HCT116 (cell line): ENCODE results near the gene STK32B. TPM values are rescaled to one million over a fixed set of nuclear protein-coding genes. Genes with fewer than 3 reads are reported as not detected.
"Not testable (repeated sequence)": the region's sequence is repeated elsewhere in the genome, so short reads cannot be mapped to it uniquely, and the experiment has no call there.

Source experiments
- ATAC-seq: fragments of 200-7000 bp; cut with Tn5 transposase; 2 replicates; pipeline ENCODE4 v1.9.1; 2020; ENCODE audit warnings: mild to moderate bottlenecking, moderate library complexity
- BruUV-seq: library from RNA; stranded (reverse); fragments of 400-500 nt; replicated peaks from 2 replicates; lab custom pipeline; 2021; lab: Mats Ljungman, UMichigan
- CTCF ChIA-PET: fragments of 300-600 bp; sonication (Branson Sonifier 250); formaldehyde crosslinking; loops from one replicate; lab custom pipeline; 2021; ENCODE audit warnings: antibody characterized with exemption; lab: Charles Lee
- POLR2A ChIA-PET: fragments of 300-600, 350-600 bp; sonication (Branson Sonifier 250); formaldehyde crosslinking; loops from one replicate; lab custom pipeline; 2021; ENCODE audit warnings: antibody characterized with exemption; lab: Charles Lee
- RAD21 ChIA-PET, 2 experiments: fragments of 300-600 bp; sonication (Branson Sonifier 250); formaldehyde crosslinking; loops; one replicate each; lab custom pipeline; 2023; ENCODE audit warnings: low total read pairs in 2 of 2; ENCODE audit not compliant: uncharacterized antibody in 2 of 2, unreplicated experiment in 2 of 2, low non-redundant PET in 1 of 2; lab: Charles Lee
- DNase-seq: peaks from one replicate; pipeline ENCODE4 v3.0.0-alpha.2; 2010; ENCODE audit warnings: low read depth, low spot score
- H2AFZ ChIP-seq: fragments of 200-600 bp; shearing (Covaris generic), sonication (generic); 2 replicates; pipeline ENCODE4 v1.6.1; 2017; ENCODE audit warnings: low read depth, mixed run types, mixed read lengths, antibody characterized with exemption, low read length; ENCODE audit not compliant: poor library complexity, severe bottlenecking
- H3K27ac ChIP-seq: 2 replicates; pipeline ENCODE4 v1.5.1; 2012; ENCODE audit warnings: low read depth, low read length
- H3K27me3 ChIP-seq: fragments of 200-600 bp; sonication (generic); 2 replicates; pipeline ENCODE4 v1.6.1; 2016; ENCODE audit warnings: mixed run types, low read length, mixed read lengths; ENCODE audit not compliant: insufficient read depth
- H3K36me3 ChIP-seq, 2 experiments: fragments of 200-500 bp in 1 of 2; fragments of 200-600 bp in 1 of 2; sonication (Bioruptor generic) in 1 of 2; sonication (generic) in 1 of 2; 2 replicates each; pipeline versions ENCODE4 v1.5.1 to v1.6.1; 2014 to 2016; ENCODE audit warnings: low read length in 2 of 2, inconsistent platforms in 1 of 2, mixed read lengths in 1 of 2, mixed run types in 1 of 2; ENCODE audit not compliant: insufficient read depth in 2 of 2, control insufficient read depth in 1 of 2
- H3K4me1 ChIP-seq, 2 experiments: fragments of 200-600 bp in 1 of 2; sonication (generic) in 1 of 2; 2 replicates each; pipeline versions ENCODE4 v1.5.1 to v1.6.1; 2012 to 2017; ENCODE audit warnings: low read length in 2 of 2, inconsistent platforms in 1 of 2, mild to moderate bottlenecking in 1 of 2, mixed read lengths in 1 of 2, mixed run types in 1 of 2, moderate library complexity in 1 of 2; ENCODE audit not compliant: insufficient read depth in 2 of 2, control insufficient read depth in 1 of 2
- H3K4me2 ChIP-seq: fragments of 200-600 bp; sonication (generic); 2 replicates; pipeline ENCODE4 v1.6.1; 2017; ENCODE audit warnings: mixed run types, low read length, mixed read lengths
- H3K4me3 ChIP-seq, 2 experiments: fragments of 200-600 bp in 1 of 2; sonication (generic) in 1 of 2; replicated peaks in 1 of 2; 2 replicates each; pipeline ENCODE4 v1.5.1; 2011 to 2016; ENCODE audit warnings: low read length in 2 of 2, control low read depth in 1 of 2, low read depth in 1 of 2, mild to moderate bottlenecking in 1 of 2, mixed read lengths in 1 of 2, mixed run types in 1 of 2
- H3K79me2 ChIP-seq: fragments of 200-600 bp; sonication (generic); 2 replicates; pipeline ENCODE4 v1.6.1; 2017; ENCODE audit warnings: mild to moderate bottlenecking, mixed run types, low read length, moderate library complexity, mixed read lengths; ENCODE audit not compliant: insufficient read depth
- H3K9ac ChIP-seq: fragments of 200-600 bp; sonication (generic); 2 replicates; pipeline ENCODE4 v1.6.1; 2016; ENCODE audit warnings: low read length, mixed read lengths
- H3K9me2 ChIP-seq: fragments of 200-600 bp; sonication (generic), shearing (Covaris generic); 2 replicates; pipeline ENCODE4 v1.6.1; 2017; ENCODE audit warnings: mixed run types, mild to moderate bottlenecking, moderate library complexity; ENCODE audit not compliant: insufficient read depth
- H3K9me3 ChIP-seq, 2 experiments: fragments of 200-500 bp in 1 of 2; fragments of 200-600 bp in 1 of 2; sonication (Bioruptor generic) in 1 of 2; sonication (generic) in 1 of 2; 2 replicates each; pipeline ENCODE4 v1.6.1; 2014 to 2017; ENCODE audit warnings: low read length in 2 of 2, mixed read lengths in 2 of 2, inconsistent platforms in 1 of 2, low read depth in 1 of 2, mild to moderate bottlenecking in 1 of 2, mixed run types in 1 of 2, moderate library complexity in 1 of 2; ENCODE audit not compliant: control insufficient read depth in 1 of 2, insufficient read depth in 1 of 2
- H4K20me1 ChIP-seq: fragments of 200-600 bp; sonication (generic), shearing (Covaris generic); 2 replicates; pipeline ENCODE4 v1.6.1; 2017; ENCODE audit warnings: mixed run types, mild to moderate bottlenecking, moderate library complexity; ENCODE audit not compliant: insufficient read depth
- ATF3 ChIP-seq: IDR thresholded peaks from 2 replicates; pipeline ENCODE4 v1.6.1; 2012
- CEBPB ChIP-seq: IDR thresholded peaks from 2 replicates; pipeline ENCODE4 v1.6.1; 2012; ENCODE audit warnings: low read depth
- JUND ChIP-seq: IDR thresholded peaks from 2 replicates; pipeline ENCODE4 v1.6.1; 2012
- SP1 ChIP-seq: IDR thresholded peaks from 2 replicates; pipeline ENCODE4 v1.6.1; 2012; ENCODE audit warnings: low read depth
- TCF7L2 ChIP-seq: IDR thresholded peaks from 2 replicates; pipeline ENCODE4 v1.7.0; 2011; ENCODE audit warnings: borderline replicate concordance, inconsistent platforms; ENCODE audit not compliant: insufficient read depth, insufficient read length; ENCODE audit errors: extremely low read depth
- ZBTB33 ChIP-seq: IDR thresholded peaks from 2 replicates; pipeline ENCODE4 v1.6.1; 2011; ENCODE audit warnings: mild to moderate bottlenecking, low read length, moderate library complexity; ENCODE audit not compliant: insufficient replicate concordance; ENCODE audit errors: extremely low read depth
- ZNF274 ChIP-seq: fragments of 200-500 bp; sonication (Bioruptor generic); IDR thresholded peaks from 2 replicates; pipeline ENCODE4 v1.6.1; 2014; ENCODE audit warnings: mild to moderate bottlenecking, low read depth, low read length, inconsistent platforms
- intact Hi-C: fragments of 100-400 bp; cut with micrococcal nuclease; formaldehyde crosslinking; loops from 2 replicates; pipeline ENCODE4 v1.10.0; 2022
- total RNA-seq: library from RNA; stranded (reverse); gene quantifications from one replicate; pipeline ENCODE4 v1.2.1, GENCODE V29; 2021; ENCODE audit not compliant: unreplicated experiment

STK32B gene
- total RNA-seq, 1 experiment from 2014 or later, result not detected

GRCh38 chr4:5278213-5278612 is 226.9 kb downstream of the STK32B start:
- no peaks in the 10 kb centered on the region for H3K9me2 ChIP-seq
- H3K4me2 ChIP-seq, result no peak overlapping the region
- no peak overlapping the region for H2AFZ ChIP-seq
- H3K4me3 ChIP-seq, result no peak overlapping the region
- H3K9me3 ChIP-seq, result no peaks in the 10 kb centered on the region
- no peak overlapping the region for H3K27ac ChIP-seq
- peaks cover 3% of the 10 kb centered on the region; the same call in 1 of the 2 replicates for H3K27me3 ChIP-seq
- POLR2A ChIA-PET, result no interaction called here
- RAD21 ChIA-PET, result no interaction called here
- no peaks in the 10 kb centered on the region for H3K36me3 ChIP-seq
- ATAC-seq, result no peak
- CTCF ChIA-PET, result no interaction called here
- no TSS peak for BruUV-seq
- no peak overlapping the region for H3K9ac ChIP-seq
- no peaks in the 10 kb centered on the region for H3K79me2 ChIP-seq
- DNase-seq, result no peak
- H3K4me1 ChIP-seq, result no peaks in the 10 kb centered on the region
- intact Hi-C loops, result no loop called here
- no peaks in the 10 kb centered on the region for H4K20me1 ChIP-seq
- TF ChIP-seq SP1 (no peak), ZNF274 (no peak), TCF7L2 (no peak), JUND (no peak), ZBTB33 (no peak), ATF3 (no peak), CEBPB (no peak)

- RAD21 ChIA-PET, H2AFZ ChIP-seq, H3K9ac ChIP-seq, H3K27ac ChIP-seq, BruUV-seq, H3K4me1 ChIP-seq, DNase-seq, H3K4me2 ChIP-seq, H3K27me3 ChIP-seq, CTCF ChIA-PET, H3K36me3 ChIP-seq, H3K79me2 ChIP-seq, H3K9me2 ChIP-seq, H3K4me3 ChIP-seq, POLR2A ChIA-PET, ATAC-seq, H3K9me3 ChIP-seq, H4K20me1 ChIP-seq, intact Hi-C loops: not testable (repeated sequence)
Measured at GRCh38 chr4:5280069-5280468, 228.8 kb downstream of the STK32B start.
